ENCODE measurements around the gene MED13L. TPM values are rescaled to one million over a fixed set of nuclear protein-coding genes. Genes with fewer than 3 reads are reported as not detected.

The MED13L gene
- total and polyA plus RNA-seq, 2 of the 8 experiments (the other 6 are each of a cell fraction or from before 2014, with no cell fraction given), result 15.9 to 51.7 TPM

GRCh38 chr12:116043659-116044535, 233.6 kb downstream of the MED13L start:
- Histone ChIP-seq H3K23me2 (ENCODE audit: low read depth, low read length) (no peaks in the 10 kb centered on the region), H3K27ac (ENCODE audit: low read depth, low read length) (no peak overlapping the region), H3K9ac (replicated peaks in 1 of 4; ENCODE audit: extremely low read depth in 1 of 4, low read depth in 3 of 4, low read length in 3 of 4) (no peak overlapping the region), H3K14ac (ENCODE audit: insufficient read length) (no peak overlapping the region), H2AK5ac (ENCODE audit: low read depth, low read length) (no peak overlapping the region), H4K5ac (ENCODE audit: insufficient read length, low read depth, low read length) (no peak overlapping the region), H3K27me3 (replicated peaks in 1 of 4; ENCODE audit: control insufficient read depth in 3 of 4, extremely low read depth in 1 of 4, insufficient read depth in 3 of 4, low read length in 3 of 4) (no peaks in the 10 kb centered on the region), H3K79me1 (ENCODE audit: low read depth, low read length) (no peaks in the 10 kb centered on the region), H3K4ac (replicated peaks; ENCODE audit: insufficient read length, low read depth, low read length) (no peak overlapping the region), H4K91ac (replicated peaks; ENCODE audit: insufficient read length, low read length) (no peak overlapping the region), H3K4me1 (replicated peaks in 1 of 4; ENCODE audit: control insufficient read depth in 3 of 4, insufficient read depth in 4 of 4, low read length in 3 of 4) (no peaks in the 10 kb centered on the region), H3K56ac (replicated peaks; ENCODE audit: insufficient read length, low read depth, low read length) (no peak overlapping the region), H2AFZ (ENCODE audit: low read length) (no peak overlapping the region), H3K36me3 (ENCODE audit: control insufficient read depth in 2 of 4, insufficient read depth in 4 of 4, low read length in 3 of 4) (no peaks in the 10 kb centered on the region), H2BK12ac (ENCODE audit: low read depth, low read length) (no peak overlapping the region), H3K4me3 (ENCODE audit: extremely low read depth in 1 of 4, insufficient read depth in 2 of 4, low read depth in 3 of 4, low read length in 4 of 4) (no peak overlapping the region), H3K79me2 (ENCODE audit: control insufficient read depth in 1 of 2, insufficient read depth in 2 of 2, low read length in 2 of 2) (peaks cover 0 to 7% of the 10 kb centered on the region in 2 experiments; a peak in 1 of 4 replicates), H3K4me2 (ENCODE audit: insufficient read depth in 1 of 2, low read depth in 2 of 2, low read length in 2 of 2) (no peak overlapping the region), H2BK120ac (replicated peaks; ENCODE audit: low read depth, low read length) (no peak overlapping the region), H2BK5ac (ENCODE audit: low read depth, low read length) (no peak overlapping the region), H2BK15ac (ENCODE audit: low read length) (no peak overlapping the region), H3K23ac (ENCODE audit: insufficient read length) (no peak overlapping the region), H3K18ac (ENCODE audit: extremely low read depth, low read length) (no peak overlapping the region), H4K8ac (ENCODE audit: extremely low read depth, insufficient read depth, low read length) (no peak overlapping the region), H2BK20ac (ENCODE audit: low read length) (no peak overlapping the region), H4K20me1 (replicated peaks in 1 of 2; ENCODE audit: control insufficient read depth in 1 of 2, insufficient read depth in 2 of 2, low read length in 2 of 2) (no peaks in the 10 kb centered on the region), H3K9me3 (ENCODE audit: insufficient read depth in 2 of 2, low read depth in 1 of 2, low read length in 1 of 2) (no peaks in the 10 kb centered on the region)
- FAIRE-seq, result no peak
- ChIA-PET POLR2A (ENCODE audit: partially characterized antibody) (interaction anchor here (0.7 kb wide), 1 partner anchor 506 kb away, joined by 3 read pairs; no protein-coding TSS in a partner anchor), CTCF (ENCODE audit: partially characterized antibody) (interaction anchor here (0.6 to 1.9 kb wide), 4 partner anchors 28 to 283 kb away, joined by 3 to 6 read pairs (median 4); no protein-coding TSS in a partner anchor)
- no peak for DNase-seq (ENCODE audit: low read depth in 1 of 2, low spot score in 2 of 2)
- WGBS, 2 experiments (ENCODE audit: extremely low coverage in 1 of 2, insufficient coverage in 1 of 2, insufficient read length in 1 of 2, insufficient replicate concordance in 2 of 2, low coverage in 1 of 2, low lambda C conversion rate in 2 of 2, missing lambda C conversion rate in 1 of 2), result 90% methylated on average over 5 of the region's 5 CpGs; no CpG with 5 or more reads in 1 of the 2 experiments
- no peak for TF ChIP-seq PHF8 (conservative IDR thresholded peaks at IDR 0.05; ENCODE audit: low read depth, low read length)
- TF ChIP-seq KDM4A (IDR thresholded peaks at IDR 0.05; ENCODE audit: low read depth, low read length, severe bottlenecking), result no peak
- TF ChIP-seq CTBP2 (IDR thresholded peaks at IDR 0.05; ENCODE audit: borderline replicate concordance, insufficient read depth, insufficient read length, low read length), result no peak
- TF ChIP-seq CEBPB (IDR thresholded peaks at IDR 0.05; ENCODE audit: low read depth, low read length), result no peak
- TF ChIP-seq CBX8 (IDR thresholded peaks at IDR 0.05; ENCODE audit: borderline replicate concordance, low read depth, low read length), result no peak
- TF ChIP-seq TAF1 (IDR thresholded peaks at IDR 0.05; ENCODE audit: low read depth, low read length), result no peak
- no peak for TF ChIP-seq CBX5 (IDR thresholded peaks at IDR 0.05; ENCODE audit: low read depth, low read length)
- TF ChIP-seq MAX (IDR thresholded peaks at IDR 0.05), result no peak
- no peak for TF ChIP-seq RFX5 (IDR thresholded peaks at IDR 0.05; ENCODE audit: borderline replicate concordance, low read depth, low read length)
- TF ChIP-seq MAFK (IDR thresholded peaks at IDR 0.05; ENCODE audit: low read depth, low read length), result no peak
- no peak for TF ChIP-seq TBP (IDR thresholded peaks at IDR 0.05; ENCODE audit: low read depth, low read length)
